GM12878 (cell line): ENCODE results near the gene IL37.

Experiments used
- CREB1 ChIP-seq: IDR thresholded peaks from 2 replicates; pipeline ENCODE4 v1.6.1; 2012; ENCODE audit warnings: low read depth, mild to moderate bottlenecking, inconsistent platforms
- HDAC6 ChIP-seq: fragments of 200-600 bp; sonication (generic); IDR thresholded peaks from one replicate; pipeline ENCODE4 v1.8.0; 2017; ENCODE audit warnings: antibody characterized with exemption; ENCODE audit not compliant: unreplicated experiment
- TCF12 ChIP-seq: IDR thresholded peaks from 2 replicates; pipeline ENCODE4 v1.6.1; 2011; ENCODE audit warnings: low read depth, mild to moderate bottlenecking, low read length
- TF ChIP-seq, protein P1 (sequence below): fragments of 450-650 bp; IDR thresholded peaks from 2 replicates; pipeline ENCODE4 v1.6.1; 2014; ENCODE audit warnings: mild to moderate bottlenecking
- TF ChIP-seq, protein P2 (sequence below), 3 experiments: IDR thresholded peaks in 2 of 3; conservative IDR thresholded peaks in 1 of 3; 2 replicates each; pipeline ENCODE4 v1.5.1; 2011; ENCODE audit warnings: low read depth in 3 of 3, low read length in 3 of 3, mild to moderate bottlenecking in 3 of 3, control low read depth in 2 of 3, moderate library complexity in 2 of 3, inconsistent platforms in 1 of 3, mixed read lengths in 1 of 3; ENCODE audit not compliant: control insufficient read depth in 2 of 3, insufficient read depth in 1 of 3; ENCODE audit errors: extremely low read depth in 1 of 3
- TF ChIP-seq, protein P3 (sequence below): IDR thresholded peaks from 2 replicates; pipeline ENCODE4 v1.6.1; 2012; ENCODE audit warnings: mild to moderate bottlenecking, low read depth, low read length
- TF ChIP-seq, protein P4 (sequence below): fragments of 450-650 bp; IDR thresholded peaks from 2 replicates; pipeline ENCODE4 v1.6.1; 2017; ENCODE audit warnings: mild to moderate bottlenecking, moderate library complexity
- TF ChIP-seq, protein P5 (sequence below): IDR thresholded peaks from 2 replicates; pipeline ENCODE4 v1.6.1; 2012; ENCODE audit warnings: improper control_type of control experiment, low read depth, low read length; ENCODE audit not compliant: insufficient replicate concordance
- TF ChIP-seq, protein P6 (sequence below): fragments of 450-650 bp; IDR thresholded peaks from 2 replicates; pipeline ENCODE4 v1.6.1; 2017; ENCODE audit warnings: mild to moderate bottlenecking

DNA sequence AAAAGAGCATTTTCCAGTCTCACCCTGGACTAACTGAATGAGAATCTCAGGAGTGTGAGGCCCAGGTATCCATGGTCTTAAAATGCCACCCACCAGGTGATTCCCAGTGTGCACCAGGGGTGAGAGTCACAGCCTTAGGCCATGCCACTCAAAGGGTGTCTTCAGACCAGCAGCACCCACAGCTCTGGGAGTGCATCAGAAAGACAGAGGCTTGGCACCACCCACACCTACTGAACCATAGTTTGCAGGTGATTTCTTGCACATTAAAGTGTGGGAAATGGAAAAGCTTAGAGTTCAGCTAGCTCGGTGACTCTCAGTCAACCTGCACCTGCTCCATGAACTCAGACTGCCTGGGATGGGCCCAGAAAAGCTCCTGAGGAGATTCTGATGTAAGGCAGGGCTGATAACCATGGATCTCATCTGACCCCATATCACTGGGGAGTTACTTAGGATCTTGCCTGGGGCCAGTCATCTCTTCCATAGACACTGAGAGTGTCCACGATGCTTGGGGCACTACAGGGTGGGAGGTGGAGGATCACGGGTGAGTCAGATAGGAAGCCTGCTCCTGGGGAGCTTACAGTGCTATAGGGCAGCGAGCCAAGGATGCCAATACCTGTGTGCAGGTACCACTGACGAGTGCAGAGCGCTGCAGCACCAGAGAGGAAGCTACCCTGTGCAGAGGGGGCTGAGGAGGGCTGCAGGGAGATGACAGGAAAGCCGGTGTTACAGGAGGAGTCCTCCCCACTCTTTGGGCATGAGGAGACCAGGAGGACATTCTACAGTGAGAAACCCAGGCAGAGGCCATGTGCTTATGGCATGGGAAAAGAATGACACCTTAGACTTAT lies 4.6 kb downstream of the IL37 start:
- no peak for TF ChIP-seq CREB1
- no peak for TF ChIP-seq TCF12
- TF ChIP-seq, protein P1, sequence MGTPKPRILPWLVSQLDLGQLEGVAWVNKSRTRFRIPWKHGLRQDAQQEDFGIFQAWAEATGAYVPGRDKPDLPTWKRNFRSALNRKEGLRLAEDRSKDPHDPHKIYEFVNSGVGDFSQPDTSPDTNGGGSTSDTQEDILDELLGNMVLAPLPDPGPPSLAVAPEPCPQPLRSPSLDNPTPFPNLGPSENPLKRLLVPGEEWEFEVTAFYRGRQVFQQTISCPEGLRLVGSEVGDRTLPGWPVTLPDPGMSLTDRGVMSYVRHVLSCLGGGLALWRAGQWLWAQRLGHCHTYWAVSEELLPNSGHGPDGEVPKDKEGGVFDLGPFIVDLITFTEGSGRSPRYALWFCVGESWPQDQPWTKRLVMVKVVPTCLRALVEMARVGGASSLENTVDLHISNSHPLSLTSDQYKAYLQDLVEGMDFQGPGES, result no peak
- TF ChIP-seq, protein P2, sequence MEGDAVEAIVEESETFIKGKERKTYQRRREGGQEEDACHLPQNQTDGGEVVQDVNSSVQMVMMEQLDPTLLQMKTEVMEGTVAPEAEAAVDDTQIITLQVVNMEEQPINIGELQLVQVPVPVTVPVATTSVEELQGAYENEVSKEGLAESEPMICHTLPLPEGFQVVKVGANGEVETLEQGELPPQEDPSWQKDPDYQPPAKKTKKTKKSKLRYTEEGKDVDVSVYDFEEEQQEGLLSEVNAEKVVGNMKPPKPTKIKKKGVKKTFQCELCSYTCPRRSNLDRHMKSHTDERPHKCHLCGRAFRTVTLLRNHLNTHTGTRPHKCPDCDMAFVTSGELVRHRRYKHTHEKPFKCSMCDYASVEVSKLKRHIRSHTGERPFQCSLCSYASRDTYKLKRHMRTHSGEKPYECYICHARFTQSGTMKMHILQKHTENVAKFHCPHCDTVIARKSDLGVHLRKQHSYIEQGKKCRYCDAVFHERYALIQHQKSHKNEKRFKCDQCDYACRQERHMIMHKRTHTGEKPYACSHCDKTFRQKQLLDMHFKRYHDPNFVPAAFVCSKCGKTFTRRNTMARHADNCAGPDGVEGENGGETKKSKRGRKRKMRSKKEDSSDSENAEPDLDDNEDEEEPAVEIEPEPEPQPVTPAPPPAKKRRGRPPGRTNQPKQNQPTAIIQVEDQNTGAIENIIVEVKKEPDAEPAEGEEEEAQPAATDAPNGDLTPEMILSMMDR (IDR thresholded peaks at IDR 0.05 in 2 of 3, conservative IDR thresholded peaks at IDR 0.05 in 1 of 3; ENCODE audit: control insufficient read depth in 2 of 3, extremely low read depth in 1 of 3, insufficient read depth in 1 of 3, low read depth in 3 of 3, low read length in 3 of 3), result no peak
- no peak for TF ChIP-seq HDAC6
- TF ChIP-seq, protein P3, sequence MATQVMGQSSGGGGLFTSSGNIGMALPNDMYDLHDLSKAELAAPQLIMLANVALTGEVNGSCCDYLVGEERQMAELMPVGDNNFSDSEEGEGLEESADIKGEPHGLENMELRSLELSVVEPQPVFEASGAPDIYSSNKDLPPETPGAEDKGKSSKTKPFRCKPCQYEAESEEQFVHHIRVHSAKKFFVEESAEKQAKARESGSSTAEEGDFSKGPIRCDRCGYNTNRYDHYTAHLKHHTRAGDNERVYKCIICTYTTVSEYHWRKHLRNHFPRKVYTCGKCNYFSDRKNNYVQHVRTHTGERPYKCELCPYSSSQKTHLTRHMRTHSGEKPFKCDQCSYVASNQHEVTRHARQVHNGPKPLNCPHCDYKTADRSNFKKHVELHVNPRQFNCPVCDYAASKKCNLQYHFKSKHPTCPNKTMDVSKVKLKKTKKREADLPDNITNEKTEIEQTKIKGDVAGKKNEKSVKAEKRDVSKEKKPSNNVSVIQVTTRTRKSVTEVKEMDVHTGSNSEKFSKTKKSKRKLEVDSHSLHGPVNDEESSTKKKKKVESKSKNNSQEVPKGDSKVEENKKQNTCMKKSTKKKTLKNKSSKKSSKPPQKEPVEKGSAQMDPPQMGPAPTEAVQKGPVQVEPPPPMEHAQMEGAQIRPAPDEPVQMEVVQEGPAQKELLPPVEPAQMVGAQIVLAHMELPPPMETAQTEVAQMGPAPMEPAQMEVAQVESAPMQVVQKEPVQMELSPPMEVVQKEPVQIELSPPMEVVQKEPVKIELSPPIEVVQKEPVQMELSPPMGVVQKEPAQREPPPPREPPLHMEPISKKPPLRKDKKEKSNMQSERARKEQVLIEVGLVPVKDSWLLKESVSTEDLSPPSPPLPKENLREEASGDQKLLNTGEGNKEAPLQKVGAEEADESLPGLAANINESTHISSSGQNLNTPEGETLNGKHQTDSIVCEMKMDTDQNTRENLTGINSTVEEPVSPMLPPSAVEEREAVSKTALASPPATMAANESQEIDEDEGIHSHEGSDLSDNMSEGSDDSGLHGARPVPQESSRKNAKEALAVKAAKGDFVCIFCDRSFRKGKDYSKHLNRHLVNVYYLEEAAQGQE, result no peak
- TF ChIP-seq, protein P4, sequence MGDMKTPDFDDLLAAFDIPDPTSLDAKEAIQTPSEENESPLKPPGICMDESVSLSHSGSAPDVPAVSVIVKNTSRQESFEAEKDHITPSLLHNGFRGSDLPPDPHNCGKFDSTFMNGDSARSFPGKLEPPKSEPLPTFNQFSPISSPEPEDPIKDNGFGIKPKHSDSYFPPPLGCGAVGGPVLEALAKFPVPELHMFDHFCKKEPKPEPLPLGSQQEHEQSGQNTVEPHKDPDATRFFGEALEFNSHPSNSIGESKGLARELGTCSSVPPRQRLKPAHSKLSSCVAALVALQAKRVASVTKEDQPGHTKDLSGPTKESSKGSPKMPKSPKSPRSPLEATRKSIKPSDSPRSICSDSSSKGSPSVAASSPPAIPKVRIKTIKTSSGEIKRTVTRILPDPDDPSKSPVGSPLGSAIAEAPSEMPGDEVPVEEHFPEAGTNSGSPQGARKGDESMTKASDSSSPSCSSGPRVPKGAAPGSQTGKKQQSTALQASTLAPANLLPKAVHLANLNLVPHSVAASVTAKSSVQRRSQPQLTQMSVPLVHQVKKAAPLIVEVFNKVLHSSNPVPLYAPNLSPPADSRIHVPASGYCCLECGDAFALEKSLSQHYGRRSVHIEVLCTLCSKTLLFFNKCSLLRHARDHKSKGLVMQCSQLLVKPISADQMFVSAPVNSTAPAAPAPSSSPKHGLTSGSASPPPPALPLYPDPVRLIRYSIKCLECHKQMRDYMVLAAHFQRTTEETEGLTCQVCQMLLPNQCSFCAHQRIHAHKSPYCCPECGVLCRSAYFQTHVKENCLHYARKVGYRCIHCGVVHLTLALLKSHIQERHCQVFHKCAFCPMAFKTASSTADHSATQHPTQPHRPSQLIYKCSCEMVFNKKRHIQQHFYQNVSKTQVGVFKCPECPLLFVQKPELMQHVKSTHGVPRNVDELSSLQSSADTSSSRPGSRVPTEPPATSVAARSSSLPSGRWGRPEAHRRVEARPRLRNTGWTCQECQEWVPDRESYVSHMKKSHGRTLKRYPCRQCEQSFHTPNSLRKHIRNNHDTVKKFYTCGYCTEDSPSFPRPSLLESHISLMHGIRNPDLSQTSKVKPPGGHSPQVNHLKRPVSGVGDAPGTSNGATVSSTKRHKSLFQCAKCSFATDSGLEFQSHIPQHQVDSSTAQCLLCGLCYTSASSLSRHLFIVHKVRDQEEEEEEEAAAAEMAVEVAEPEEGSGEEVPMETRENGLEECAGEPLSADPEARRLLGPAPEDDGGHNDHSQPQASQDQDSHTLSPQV, result no peak
- TF ChIP-seq, protein P5, sequence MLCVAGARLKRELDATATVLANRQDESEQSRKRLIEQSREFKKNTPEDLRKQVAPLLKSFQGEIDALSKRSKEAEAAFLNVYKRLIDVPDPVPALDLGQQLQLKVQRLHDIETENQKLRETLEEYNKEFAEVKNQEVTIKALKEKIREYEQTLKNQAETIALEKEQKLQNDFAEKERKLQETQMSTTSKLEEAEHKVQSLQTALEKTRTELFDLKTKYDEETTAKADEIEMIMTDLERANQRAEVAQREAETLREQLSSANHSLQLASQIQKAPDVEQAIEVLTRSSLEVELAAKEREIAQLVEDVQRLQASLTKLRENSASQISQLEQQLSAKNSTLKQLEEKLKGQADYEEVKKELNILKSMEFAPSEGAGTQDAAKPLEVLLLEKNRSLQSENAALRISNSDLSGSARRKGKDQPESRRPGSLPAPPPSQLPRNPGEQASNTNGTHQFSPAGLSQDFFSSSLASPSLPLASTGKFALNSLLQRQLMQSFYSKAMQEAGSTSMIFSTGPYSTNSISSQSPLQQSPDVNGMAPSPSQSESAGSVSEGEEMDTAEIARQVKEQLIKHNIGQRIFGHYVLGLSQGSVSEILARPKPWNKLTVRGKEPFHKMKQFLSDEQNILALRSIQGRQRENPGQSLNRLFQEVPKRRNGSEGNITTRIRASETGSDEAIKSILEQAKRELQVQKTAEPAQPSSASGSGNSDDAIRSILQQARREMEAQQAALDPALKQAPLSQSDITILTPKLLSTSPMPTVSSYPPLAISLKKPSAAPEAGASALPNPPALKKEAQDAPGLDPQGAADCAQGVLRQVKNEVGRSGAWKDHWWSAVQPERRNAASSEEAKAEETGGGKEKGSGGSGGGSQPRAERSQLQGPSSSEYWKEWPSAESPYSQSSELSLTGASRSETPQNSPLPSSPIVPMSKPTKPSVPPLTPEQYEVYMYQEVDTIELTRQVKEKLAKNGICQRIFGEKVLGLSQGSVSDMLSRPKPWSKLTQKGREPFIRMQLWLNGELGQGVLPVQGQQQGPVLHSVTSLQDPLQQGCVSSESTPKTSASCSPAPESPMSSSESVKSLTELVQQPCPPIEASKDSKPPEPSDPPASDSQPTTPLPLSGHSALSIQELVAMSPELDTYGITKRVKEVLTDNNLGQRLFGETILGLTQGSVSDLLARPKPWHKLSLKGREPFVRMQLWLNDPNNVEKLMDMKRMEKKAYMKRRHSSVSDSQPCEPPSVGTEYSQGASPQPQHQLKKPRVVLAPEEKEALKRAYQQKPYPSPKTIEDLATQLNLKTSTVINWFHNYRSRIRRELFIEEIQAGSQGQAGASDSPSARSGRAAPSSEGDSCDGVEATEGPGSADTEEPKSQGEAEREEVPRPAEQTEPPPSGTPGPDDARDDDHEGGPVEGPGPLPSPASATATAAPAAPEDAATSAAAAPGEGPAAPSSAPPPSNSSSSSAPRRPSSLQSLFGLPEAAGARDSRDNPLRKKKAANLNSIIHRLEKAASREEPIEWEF, result no peak
- TF ChIP-seq, protein P6, sequence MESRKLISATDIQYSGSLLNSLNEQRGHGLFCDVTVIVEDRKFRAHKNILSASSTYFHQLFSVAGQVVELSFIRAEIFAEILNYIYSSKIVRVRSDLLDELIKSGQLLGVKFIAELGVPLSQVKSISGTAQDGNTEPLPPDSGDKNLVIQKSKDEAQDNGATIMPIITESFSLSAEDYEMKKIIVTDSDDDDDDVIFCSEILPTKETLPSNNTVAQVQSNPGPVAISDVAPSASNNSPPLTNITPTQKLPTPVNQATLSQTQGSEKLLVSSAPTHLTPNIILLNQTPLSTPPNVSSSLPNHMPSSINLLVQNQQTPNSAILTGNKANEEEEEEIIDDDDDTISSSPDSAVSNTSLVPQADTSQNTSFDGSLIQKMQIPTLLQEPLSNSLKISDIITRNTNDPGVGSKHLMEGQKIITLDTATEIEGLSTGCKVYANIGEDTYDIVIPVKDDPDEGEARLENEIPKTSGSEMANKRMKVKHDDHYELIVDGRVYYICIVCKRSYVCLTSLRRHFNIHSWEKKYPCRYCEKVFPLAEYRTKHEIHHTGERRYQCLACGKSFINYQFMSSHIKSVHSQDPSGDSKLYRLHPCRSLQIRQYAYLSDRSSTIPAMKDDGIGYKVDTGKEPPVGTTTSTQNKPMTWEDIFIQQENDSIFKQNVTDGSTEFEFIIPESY, result no peak
